GM23338 (cell line): ENCODE measurements around the gene ZNF823.

Source experiments
- CREB1 ChIP-seq: fragments of 250-450 bp; sonication (Bioruptor Pico); IDR thresholded peaks from 2 replicates; pipeline ENCODE4 v1.5.0; 2020; ENCODE audit warnings: low read depth, mild to moderate bottlenecking, moderate library complexity
- EZH2 ChIP-seq: fragments of 200-600 bp; sonication (generic); IDR thresholded peaks from one replicate; pipeline ENCODE4 v1.8.0; 2017; ENCODE audit warnings: antibody characterized with exemption, mild to moderate bottlenecking, low read depth; ENCODE audit not compliant: unreplicated experiment
- EZH2phosphoT487 ChIP-seq: fragments of 200-600 bp; sonication (generic); IDR thresholded peaks from one replicate; pipeline ENCODE4 v1.8.1; 2018; ENCODE audit warnings: antibody characterized with exemption; ENCODE audit not compliant: unreplicated experiment
- REST ChIP-seq: IDR thresholded peaks from one replicate; pipeline ENCODE4 v1.6.1; 2018; ENCODE audit warnings: antibody characterized with exemption; ENCODE audit not compliant: unreplicated experiment
- STAT1 ChIP-seq: IDR thresholded peaks from one replicate; pipeline ENCODE4 v1.6.1; 2016; ENCODE audit warnings: antibody characterized with exemption; ENCODE audit not compliant: unreplicated experiment
- TF ChIP-seq, protein P1 (sequence below), 2 experiments: fragments of 200-600 bp in 1 of 2; sonication (generic) in 1 of 2; conservative IDR thresholded peaks; 2 replicates each; pipeline versions ENCODE4 v1.5.1 to v1.6.1; 2016 to 2017; ENCODE audit warnings: antibody characterized with exemption in 2 of 2, low read depth in 2 of 2, mild to moderate bottlenecking in 2 of 2, moderate library complexity in 1 of 2

GRCh38 chr19:11766597-11767591 is 28.1 kb upstream of the ZNF823 start, which contains the start of gene ZNF441:
- TF ChIP-seq, protein P1, sequence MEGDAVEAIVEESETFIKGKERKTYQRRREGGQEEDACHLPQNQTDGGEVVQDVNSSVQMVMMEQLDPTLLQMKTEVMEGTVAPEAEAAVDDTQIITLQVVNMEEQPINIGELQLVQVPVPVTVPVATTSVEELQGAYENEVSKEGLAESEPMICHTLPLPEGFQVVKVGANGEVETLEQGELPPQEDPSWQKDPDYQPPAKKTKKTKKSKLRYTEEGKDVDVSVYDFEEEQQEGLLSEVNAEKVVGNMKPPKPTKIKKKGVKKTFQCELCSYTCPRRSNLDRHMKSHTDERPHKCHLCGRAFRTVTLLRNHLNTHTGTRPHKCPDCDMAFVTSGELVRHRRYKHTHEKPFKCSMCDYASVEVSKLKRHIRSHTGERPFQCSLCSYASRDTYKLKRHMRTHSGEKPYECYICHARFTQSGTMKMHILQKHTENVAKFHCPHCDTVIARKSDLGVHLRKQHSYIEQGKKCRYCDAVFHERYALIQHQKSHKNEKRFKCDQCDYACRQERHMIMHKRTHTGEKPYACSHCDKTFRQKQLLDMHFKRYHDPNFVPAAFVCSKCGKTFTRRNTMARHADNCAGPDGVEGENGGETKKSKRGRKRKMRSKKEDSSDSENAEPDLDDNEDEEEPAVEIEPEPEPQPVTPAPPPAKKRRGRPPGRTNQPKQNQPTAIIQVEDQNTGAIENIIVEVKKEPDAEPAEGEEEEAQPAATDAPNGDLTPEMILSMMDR (conservative IDR thresholded peaks at IDR 0.05; ENCODE audit: low read depth in 2 of 2): no peak
- TF ChIP-seq EZH2 (no peak), EZH2phosphoT487 (no peak), STAT1 (no peak), CREB1 (CRISPR knock-in tag) (no peak), REST (no peak)
